Stimulated activated CD4-positive, alpha-beta T cell treated with anti-CD3 and anti-CD28 coated beads, Interleukin-1b, Interleukin-23, amount 100 ng/mL, for 1 hour (primary cell): ENCODE measurements around the gene TCAP.

Experiments used
- DNase-seq, 2 donors: peaks; one replicate each; pipeline ENCODE4 v3.0.0-alpha.2; 2020; ENCODE audit warnings: low read depth in 2 of 2

Gene TCAP, protein sequence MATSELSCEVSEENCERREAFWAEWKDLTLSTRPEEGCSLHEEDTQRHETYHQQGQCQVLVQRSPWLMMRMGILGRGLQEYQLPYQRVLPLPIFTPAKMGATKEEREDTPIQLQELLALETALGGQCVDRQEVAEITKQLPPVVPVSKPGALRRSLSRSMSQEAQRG

DNA sequence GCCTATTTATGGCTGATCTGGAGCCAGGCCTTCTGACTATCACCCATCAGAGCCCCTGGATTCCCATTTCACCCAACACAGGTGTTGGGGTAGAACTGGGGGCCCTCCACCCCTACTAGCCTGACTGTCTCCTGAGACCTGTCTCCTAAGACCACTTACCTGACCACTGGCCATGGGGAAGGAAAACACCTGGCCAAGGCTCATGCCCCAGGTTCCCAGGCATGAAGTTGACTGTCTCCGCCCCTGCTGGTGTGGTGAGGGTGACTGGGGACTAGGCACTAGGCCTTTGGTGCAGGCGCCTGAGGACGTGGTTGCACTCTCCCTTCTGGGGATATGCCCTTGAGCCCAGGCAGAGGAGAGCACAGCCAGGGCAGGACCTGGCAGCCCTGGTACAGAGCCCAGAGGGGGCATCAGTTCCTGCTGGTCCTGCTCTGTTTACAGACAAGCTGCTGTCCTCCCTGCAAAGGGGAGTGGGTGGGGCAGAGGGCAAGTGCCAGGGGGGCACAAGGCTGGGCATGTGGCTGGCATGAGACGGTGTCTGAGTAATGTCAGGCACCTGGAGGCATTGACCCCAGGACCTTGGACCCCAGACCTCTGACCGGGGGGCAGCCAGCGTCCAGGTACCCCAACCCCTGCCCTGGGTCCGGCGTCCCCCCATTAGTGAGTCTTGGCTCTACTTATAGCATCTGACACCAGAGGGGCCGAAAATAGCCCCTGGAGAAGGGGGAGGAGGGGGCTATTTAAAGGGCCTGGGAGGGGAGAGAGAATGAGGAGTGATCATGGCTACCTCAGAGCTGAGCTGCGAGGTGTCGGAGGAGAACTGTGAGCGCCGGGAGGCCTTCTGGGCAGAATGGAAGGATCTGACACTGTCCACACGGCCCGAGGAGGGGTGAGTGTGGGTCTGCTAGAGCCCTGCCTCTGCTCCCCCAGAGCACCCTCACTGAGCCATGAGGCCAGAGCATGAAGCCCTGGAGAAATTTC is at the start of gene TCAP:
TSS of gene TCAP (plus strand) at position 769 of the 981 bp plus-strand sequence. CDS start at position 780, 11 bp downstream.
- no peak for DNase-seq

DNA sequence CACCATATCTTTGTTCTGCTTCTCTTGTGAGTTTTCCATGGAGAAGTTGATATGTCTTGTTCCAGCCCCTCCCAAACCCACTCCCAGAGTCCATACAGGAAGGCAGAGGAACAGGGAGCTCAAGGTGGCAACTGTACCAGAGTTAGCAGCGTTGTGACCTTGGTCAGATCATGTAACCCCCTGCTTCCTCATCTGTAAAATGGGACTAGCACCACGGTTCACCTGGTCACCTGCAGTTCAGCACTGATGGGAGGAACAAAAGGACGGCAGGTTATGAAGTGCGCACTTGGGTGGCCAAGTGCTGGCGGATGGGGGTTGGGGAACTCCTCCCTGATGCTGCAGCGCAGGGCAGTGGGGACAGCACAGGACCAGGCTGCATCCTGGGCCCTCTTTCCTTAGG is 49.7 kb upstream of the TCAP start:
- DNase-seq, result no peak

DNA sequence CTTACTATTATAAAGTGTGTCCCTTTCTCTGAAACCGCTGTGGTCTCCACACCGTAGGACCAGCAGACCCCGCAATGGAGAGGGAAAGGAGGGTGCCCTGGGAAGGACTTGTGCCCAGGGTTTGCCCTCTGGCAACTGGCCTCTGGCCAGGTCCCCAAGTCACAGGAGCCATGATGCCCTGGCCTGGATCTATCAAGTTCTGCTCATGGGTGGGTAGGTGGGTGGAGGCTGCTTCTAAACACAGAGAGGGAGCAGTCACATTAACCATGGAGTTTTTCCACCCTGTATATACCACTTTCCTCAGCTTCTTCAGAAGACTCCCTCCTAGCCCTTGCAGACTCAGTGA is 48.1 kb upstream of the TCAP start:
- no peak for DNase-seq

DNA sequence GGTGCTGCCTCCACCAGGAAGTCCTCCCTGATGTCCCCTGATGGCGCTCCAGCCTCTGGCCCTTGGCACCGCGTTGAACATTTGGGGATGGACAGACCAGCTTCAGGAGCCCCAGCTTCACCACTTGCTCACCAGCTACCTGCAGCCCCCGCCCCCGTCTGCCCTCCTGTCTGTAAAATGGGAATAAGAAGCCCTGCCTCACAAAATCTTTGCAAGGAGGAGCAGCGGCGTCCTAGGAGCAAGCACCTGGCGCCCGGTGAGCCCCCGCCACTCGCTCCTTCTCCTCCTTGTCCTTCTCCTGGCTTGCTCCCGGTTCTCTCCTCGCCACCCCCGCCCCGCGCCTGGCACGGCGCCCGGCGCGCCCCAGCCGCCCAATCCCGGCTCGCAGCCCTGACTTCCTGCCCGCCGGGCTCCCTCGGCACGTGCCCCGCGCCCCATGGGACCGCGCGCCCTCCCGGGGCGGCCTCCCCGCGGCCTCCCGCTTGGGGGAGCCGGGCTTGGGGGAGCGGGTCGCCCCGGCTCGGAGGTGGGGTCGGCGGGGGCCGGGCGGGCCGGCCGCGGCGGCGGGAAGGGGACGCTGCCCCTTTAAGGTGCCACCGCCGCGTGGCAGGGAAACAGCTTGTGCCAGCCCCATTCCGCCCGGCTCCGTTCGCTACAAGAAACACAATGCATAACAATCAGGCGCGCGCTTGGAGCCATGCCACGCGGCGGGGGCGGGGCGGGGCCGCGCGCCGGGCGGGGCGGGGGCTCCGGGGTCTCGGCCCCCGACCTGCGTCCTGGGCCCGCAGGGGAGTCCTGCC is 47.5 kb upstream of the TCAP start:
- peak in 1 of 2 donors; percentile 34 for DNase-seq

DNA sequence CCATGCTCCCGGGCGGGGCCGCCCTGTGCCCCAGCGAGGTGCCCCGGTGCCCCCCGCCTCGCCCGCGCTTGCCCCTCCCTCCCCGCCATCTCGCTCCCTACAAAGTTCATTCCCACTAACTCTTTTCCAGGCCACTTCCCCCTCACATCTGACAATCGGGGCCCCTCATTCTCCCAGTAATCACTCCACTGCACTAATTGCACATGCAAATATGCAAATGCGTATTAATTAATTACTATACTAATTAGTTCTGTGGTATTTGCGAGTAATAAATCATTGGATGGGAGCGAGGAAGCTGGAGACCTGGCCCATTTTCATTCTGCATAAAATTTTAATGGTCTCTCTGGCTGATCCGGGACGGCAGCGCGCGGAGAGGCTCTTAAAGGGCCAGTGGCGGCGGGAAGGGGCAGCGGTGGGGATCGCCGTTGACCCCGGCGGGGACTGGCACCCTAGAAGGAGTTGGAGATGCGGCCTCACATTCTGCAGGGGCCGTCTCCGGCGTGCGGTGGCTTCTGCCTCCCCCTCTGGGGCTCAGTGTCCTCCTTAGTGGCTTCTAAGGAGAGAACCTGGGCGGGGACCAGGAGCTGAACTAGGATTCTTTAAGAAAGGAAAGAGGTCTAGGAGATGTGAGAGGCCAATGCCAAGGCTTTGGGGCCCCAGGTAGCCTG is 46.8 kb upstream of the TCAP start:
- no peak for DNase-seq

DNA sequence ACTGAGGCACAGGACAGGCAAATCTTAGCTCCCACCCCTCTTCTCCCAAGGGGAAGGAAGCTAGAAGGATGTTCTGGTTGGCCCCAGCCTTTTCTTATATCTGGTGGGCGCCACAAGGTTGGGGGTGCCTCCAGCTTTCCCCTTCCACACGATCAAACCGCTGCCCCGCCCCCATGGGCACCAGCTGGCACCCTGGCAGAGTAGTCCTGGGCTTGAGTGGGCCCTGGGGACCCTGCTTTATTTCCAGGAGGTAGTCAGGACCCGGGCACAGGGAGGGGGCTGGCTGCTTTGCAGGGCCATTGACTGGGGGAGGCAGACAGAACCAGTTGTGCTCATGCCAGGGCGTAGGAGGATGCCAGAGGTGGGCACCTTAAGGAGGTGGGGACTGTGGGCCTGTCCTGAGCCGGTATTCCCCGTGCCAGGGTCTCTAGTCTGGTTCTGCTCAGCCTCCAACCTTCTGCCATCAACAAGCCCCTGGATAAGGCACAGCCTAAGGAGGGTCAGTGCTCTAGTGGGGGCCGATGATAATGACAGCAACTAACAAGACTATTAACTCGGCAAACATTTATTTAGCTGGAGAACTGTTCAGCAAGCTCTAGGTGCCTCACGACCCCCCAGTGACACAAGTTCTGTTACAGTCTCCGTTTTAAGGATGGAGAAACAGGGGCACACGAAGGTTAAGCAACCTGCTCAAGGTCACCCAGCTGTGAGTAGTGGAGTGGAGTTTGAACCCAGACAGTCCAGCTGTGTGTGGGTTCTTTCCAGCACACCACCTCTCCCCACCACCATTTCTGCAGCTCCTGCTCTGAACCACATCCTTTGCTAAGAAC is 46.0 kb upstream of the TCAP start:
- DNase-seq, result no peak

DNA sequence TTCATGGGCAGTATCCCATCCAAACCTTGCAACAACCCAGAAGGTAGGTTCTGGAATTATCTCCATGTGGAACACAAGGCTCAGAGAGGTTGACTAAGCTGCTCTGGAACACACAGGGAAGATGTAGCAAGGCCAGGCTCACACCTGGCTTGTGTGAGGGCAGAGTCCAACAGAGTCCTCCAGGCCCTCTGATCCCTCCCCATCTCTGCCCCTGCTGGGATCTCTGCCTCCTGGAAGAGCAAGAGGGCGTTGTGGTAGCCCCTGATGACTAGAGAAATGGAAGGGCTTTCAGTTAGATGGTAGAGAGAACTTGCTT is 45.4 kb upstream of the TCAP start:
- DNase-seq, result no peak

DNA sequence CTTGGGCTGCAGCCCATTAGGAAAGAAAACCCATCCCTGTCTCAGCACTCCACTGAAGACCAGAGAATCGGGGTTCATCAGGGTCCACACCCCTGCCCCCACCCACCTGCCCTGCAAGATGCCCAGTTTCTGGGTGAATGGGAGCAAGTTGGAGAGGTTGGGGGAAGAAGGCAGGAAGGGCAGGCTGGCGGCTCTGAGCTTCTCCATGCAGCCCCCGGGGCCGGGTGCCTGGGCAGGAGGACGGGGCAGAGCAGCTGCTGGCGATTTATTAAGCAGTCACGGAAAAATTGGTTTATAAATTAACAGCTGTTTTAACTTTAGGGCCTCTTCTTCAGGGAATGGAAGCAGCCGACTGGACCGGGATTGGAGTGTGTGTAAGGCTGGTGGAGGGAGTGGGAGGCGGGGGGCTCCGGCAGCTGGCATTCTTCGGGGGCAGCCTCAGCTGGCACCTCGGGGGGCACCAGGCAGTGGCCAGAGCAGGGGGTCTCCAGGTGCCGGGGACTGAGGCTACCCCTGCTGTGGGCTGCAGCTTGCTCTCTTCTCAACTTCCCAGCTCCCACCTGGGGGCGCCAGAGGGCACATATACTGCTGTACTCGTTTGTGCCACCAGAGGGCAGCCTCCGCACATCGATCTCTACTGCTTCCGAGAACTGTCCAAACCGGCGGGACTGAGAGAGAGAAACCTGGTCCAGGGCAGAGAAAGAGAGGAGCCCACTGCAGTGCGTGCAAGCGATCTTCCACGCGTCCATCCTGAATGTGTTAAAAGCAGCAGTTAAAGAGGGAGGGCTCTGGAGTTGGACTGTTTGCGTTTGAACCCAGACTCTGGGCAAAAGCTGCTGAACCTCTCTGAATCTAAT is 43.4 kb upstream of the TCAP start:
- peak; percentile 72 to 83 for DNase-seq

DNA sequence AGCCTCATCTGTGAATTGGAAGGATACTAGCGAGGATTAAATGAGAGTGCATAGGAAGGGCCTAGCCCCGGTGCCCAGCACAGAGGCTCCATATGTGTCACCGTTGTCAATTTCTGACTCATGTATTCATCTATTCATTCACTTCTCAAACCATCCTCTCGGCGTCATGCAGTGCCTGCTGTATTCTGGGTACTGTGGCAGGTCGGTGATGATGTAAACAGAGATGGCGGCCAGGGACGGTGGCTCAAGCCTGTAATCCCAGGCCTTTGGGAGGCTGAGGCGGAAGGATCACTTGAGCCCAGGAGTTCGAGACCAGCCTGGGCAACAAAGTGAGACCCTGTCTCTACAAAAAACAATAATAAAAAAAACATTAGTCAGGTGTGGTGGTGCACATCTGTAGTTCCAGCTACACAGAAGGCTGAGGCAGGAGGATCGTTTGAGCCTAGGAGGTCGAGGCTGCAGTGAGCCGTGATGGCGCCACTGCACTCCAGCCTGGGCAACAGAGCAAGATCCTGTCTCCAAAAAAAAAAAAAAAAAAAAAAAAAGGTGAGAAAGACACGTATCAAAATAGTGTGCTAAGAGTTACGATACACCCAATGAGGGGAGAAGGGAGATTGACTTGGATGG is 42.7 kb upstream of the TCAP start:
- no peak for DNase-seq

DNA sequence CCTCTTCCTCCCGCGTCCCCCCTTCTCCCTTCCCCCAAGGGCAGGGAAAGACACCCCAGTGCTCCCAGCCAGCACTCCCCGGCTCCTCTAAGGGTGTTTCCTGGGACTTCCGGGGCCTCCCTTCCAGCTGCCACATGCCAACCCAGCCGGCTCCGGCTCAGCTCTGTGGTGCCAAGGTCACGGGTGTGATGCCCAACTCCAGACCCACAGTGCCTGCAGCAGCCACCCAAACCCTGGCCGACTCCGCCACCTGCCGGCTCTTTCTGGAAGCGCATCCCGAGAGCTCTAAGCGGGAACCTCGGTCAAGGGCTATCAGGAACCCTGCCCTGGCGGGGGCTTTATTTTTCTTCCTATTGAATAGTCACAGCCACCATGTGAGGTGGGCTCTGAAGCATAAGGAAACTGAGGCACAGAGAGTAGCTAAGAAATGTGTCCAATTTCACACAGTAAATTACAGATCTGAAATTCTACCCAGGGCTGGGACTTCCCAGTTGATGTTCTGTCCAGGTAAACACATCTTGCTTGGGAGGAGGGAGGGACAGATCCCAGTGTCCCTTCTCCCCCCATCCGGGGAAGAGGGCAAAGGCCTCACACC is 41.7 kb upstream of the TCAP start:
- peak; percentile 60 to 88 for DNase-seq

DNA sequence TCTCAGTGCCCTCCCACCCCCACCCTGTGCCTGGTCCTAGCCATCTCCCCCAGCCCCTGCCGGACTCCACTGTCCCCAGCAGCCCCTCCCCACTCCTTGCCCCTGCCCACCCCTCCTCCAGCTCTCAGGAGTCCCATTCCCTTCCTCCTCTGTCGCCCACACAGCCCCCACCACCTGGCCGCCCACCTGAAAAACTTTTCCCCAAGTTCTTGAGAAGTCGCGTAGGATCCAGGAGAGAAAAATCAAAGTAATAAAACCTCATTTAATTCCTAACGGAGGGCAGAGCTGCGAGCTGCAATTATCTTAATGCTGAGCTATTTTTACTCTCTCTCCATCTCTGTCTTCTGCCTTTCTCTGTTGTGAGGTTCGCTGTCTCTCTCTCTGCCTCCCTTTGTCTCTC is 40.8 kb upstream of the TCAP start:
- no peak for DNase-seq

DNA sequence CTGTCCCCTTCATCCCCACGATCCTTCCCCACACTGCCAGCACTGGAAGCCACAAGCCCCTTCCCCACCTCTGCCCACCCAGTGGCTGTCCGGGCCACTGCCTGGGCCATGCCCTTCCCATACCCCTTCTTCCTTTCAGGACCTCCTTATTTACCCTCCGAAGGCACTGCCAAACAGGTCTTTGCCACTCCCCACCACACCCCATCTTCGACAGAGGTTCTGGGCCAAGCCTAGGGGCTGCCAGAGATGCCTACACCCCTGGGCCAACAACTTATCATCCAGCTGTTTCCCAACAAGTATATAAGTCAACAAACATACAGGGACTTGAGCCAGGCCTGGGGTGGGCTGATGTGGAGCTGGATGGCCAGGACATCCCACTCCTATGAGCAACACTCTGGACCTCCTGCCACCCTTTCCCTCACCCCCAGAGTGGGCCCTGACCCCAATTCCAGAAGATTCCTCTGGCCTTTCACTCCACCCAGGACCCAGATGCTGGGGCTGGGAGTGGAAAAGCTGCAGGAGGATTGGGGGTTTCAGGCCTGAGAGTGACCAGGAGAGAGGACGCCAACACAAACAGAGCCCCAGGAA is 39.9 kb upstream of the TCAP start:
- no peak for DNase-seq

DNA sequence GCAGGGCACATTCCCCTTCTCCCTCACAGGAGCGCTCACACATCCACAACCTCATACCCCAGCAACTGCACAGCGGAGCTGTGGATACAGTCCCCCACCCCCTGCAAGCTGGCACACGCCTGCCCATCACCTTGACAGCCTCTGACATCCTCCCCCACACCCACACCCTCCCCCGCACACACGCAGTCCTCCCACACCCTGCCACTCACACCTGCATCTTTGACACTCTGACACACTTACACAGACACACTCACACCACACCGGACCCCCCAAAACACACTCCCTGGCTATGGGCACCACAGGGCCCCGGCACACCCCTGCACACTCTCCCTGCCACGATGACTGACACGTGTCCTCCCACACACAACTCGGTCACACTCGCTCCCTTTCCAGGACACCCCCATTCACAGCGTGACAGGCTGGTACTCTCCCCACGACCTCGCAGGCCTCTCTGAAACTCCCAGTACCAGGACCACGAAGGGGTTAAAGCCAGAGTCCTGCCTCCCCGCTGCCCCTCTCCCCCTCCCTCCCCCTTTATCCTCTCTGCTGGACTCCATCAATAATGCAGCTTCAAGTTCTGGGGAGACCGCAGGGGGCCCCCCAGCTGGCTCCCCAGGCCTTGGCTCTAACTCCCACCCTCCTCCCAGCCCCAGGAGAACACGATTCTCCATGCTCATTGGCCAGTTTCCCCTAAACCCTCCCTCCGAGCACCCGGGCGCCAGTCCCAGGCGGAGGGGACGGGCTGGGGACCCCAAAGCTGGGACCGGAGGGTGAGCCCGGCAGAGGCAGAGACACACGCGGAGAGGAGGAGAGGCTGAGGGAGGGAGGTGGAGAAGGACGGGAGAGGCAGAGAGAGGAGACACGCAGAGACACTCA is 38.7 kb upstream of the TCAP start, which contains the start of gene PPP1R1B:
TSS of gene PPP1R1B (plus strand) at position 782 of the 876 bp plus-strand sequence. CDS start 441 bp downstream, outside the sequence.
- DNase-seq, result no peak

DNA sequence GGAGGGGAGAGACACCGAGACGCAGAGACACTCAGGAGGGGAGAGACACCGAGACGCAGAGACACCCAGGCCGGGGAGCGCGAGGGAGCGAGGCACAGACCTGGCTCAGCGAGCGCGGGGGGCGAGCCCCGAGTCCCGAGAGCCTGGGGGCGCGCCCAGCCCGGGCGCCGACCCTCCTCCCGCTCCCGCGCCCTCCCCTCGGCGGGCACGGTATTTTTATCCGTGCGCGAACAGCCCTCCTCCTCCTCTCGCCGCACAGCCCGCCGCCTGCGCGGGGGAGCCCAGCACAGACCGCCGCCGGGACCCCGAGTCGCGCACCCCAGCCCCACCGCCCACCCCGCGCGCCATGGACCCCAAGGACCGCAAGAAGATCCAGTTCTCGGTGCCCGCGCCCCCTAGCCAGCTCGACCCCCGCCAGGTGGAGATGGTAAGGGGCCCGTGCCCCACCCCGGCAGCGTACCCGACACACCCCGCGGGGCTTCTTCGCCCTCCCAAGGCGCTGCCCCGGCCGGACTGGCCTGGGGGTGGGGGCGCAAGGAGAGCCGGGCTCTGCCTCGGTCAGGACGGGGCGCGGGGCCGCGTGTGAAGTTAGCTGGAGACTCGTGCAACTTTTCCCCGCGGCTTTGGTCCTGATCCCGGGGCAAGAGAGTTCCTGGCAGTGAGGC is 38.0 kb upstream of the TCAP start:
- DNase-seq, result no peak

DNA sequence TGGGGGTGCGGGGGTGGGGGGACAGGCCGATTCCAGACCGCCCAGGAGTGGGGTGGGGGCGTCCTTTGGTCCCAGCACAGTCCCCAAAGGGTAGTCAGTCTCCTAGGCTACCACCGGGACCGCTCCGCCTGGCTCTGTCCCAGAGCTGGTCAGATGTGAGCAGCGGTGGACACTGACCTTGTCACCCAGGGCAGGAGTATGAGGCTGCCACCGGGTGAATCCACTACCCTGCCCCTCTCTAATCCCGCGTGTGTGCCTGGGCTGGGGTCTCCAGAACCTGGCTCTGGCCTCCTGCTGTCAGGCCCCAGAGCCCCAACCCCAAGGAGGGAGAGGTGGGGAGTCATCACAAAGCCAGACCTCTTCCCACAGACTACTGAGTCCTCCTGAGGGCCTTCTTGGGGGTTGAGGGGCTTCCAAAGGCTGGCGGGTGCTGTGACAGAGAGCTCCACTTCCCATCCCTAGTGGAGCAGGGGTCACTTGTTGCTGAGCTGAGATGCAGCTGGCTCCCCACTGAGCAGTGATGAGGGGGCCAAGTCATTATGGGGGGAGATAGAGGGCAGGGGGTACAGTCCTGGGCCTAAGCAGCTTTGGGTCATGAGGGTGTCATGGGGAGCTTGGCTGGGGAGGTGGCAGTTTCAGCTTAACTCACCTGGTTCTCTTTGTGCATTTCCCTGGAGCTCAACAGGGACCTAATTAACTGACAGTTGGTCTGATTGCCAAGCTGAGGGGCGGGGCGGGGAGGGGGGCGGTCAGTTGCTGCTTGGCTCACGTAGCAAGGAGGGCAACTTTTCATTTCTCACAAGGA is 37.2 kb upstream of the TCAP start:
- DNase-seq, result no peak
